ENCODE data around the gene SEC61G.

Gene SEC61G

DNA sequence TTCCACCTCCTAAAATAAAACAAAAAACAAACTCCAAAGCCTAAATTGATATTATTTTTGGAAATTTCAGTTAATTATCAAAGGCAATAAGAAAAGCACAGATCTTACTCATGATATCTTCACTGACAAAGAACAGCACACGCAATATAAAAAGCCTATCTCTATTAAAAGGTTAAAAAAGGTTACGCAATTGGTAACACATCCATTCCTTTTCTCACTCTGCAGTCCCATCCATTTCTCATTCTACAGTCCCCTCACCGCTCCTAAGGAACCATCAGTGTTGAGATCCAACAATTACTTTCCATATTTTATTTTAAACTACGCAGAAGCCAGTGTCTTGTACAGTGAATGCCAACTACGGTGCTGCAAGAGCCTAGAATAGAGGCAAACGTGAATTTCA lies 1.3 kb downstream of the SEC61G start:
- no peak for DNase-seq

DNA sequence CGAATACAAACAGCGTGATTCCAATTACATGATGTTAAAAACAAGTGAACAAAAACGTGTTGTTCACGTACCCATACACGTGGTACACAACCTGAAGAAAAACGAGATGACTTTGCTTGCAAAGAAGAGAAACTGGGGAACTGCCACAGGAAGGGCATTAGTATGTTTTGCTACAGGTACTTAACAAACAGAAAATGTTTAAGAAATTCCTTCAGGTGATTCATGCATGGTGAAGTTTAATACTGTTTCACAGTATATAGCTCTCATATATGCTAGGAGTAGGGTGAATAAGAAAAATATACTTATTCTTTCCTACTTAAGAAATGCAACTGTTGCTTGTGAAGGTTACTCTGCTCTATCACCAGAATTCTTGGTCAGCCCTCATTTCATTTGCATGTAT lies 9.8 kb downstream of the SEC61G start:
- DNase-seq: no peak

DNA sequence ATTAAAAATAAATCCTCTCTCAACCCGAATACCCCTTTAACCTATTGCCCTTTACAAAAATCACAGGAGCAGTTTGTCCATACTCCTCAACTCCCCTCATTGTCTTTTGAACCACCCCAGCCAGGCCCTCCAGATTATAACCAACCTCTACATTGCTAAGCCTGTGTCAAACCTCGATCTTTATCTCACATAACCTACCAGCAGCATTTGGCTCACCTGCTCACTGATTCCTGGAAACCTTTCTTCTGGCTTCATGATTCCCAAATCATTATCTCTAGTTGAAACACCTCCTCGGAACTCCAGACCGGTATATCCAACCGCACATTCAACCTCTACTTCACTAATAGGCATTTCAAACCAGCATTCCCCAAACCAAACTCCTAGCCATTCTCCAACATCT lies 11.8 kb downstream of the SEC61G start:
- no peak for DNase-seq

DNA sequence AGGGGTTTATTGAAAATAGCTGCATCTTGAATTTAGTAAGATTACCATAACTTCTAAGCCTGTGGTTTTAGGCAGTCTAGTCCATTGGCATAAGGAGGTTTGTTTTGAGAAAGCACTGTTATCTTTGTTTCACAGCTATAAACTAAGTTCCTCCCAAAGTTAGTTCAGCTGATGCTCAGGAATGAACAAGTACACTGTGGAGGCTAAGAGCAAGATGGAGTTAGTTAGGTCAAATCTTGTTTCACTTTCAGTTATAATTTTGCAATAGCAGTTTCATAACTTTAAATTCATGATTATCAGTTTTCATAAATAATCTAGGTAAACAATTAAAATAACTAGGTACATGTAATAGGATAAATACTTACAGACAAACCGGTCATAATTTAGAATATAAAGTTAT lies 15.4 kb downstream of the SEC61G start:
- no peak for DNase-seq

DNA sequence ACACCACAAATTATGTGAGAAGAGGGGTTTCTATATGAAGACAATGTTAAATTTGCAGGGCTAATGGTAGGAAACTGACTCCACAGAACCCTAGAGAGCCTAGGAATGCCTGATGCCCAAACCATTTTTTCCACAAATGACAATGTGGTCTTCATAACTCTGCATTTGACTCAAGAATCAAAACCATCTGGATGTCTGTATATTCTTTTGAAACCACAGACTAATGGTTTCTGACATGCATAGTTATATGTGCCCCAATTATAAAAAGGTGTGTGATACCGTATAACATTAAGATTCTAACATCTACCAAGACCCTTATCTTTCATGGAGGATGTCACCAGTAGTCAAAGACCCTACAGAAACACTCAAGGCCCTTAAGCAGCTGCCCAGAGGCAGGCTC lies 20.3 kb downstream of the SEC61G start:
- no peak for DNase-seq

DNA sequence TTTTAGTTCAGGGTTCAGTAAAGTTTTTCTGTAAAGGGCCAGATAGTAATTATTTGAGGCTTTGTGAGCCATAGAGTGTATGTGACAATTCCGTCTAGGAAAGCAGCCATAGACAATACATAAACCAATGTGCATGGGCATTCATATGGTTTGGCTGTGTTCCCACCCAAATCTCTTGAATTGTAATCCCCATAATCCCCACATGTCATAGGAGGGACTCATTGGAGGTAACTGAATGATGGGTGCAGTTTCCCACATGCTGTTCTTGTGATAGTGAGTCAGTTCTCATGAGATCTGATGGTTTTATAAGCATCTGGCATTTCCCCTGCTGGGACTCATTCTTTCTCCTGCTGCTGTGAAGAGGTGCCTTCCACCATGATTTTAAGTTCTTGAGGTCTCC lies 29.9 kb downstream of the SEC61G start:
- no peak for DNase-seq

DNA sequence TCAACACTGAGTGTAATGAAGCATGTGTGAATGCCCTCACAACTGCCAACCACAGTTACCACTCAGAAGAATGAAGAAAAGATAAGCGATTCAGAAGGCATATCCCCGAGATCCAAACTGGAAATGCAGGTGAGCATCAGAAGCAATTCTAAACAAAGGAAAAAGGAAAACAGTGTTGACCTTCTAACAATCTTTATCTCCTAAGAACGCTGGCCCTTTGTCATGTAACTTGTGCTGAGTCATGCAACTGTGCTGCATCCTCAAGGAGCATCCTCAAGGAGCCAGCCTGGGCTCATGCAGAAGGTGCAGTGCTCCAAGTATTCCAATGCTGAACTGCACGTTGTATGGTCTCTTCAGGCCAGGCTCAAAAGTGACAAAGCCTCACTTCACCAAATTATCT lies 30.6 kb downstream of the SEC61G start:
- DNase-seq: no peak

DNA sequence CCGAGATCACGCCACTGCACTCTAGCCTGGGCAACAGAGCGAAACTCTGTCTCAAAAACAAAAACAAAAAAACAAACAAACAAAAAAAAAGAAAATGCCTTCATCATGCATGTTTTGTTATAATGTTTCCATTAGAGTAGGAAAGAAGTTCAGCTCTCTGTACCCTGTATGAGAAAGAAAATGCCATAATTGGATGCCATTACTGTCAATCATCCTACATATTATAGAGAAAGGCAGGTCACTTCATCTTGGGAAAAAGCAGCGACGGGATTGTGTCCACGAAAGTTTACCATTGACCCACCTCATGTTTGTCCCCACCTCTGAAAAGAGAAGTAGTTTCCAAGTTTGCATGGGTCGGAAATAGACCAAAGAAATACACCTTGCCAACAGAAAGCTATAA lies 33.8 kb downstream of the SEC61G start:
- DNase-seq: no peak

DNA sequence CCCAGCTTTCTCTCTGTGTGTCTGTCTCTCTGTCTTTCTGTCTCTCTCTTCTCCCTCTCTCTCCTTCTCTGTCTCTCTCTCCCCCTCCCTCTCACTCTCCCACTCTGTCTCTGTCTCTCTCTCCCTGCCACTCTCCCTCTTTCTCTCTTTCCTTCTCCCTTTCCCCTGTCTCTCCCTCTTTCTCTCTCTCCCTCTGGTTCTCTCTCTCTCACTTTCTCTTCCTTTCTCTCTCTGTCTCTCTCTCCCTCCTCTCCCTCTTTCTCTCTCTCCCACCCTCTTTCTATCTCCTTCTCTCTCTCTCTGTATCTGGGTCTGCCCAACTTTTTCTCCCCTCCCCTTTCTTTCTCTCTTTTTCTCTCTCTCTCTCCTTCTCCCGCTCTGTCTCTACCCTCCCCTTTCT lies 36.5 kb downstream of the SEC61G start:
- no peak for DNase-seq

DNA sequence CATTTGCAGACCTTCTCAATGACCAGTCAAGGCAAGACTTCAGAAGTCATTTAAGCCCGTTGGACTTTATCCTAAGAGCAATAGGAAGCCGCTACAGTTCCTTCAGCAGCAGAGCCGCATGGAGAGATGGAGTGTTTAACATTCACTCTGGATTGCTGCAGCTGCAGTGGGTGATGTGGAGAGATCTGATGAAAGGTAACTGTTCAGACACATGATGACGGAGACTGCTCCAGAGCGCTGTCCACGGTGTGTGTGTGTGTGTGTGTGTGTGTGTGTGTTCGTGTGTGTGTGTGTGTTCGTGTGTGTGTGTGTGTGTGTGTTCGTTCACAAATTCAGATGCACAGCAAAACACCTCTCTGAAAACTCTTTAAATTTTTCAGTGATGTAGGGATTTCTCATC lies 37.0 kb downstream of the SEC61G start:
- DNase-seq: no peak

DNA sequence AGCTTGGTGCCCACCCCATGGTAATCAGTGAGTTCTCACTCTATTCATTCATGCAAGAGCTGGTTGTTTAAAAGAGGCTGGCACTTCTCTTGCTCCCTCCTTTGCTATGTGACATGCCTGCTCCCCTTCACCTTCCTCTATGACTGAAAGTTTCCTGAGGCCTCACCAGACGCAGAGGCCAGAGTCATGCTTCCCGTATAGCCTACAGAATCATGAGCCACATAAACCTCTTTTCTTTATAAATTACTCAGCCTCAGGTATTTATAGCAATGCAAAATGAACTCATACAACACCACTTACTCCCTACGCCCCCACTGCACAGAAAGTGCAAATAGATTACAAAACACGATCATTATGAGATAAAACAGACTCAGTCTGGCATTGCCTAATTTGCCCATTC lies 39.0 kb downstream of the SEC61G start:
- DNase-seq: no peak

DNA sequence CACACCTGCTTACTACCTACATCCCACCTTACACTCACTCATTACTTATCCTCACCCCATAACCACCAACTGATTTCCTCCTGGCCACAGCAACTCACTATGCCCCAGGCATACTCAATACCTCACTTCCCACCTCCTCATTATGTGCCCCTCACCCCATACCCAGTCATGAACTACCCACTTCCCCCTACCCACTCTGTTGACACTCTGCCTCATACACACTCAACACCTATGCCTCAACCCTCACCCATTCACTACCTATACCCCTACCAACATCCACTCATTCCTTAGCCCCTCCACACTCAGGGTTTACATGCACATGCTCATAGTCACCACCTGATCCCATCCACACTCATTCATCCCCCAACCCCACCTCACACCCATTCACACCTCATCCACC lies 39.6 kb downstream of the SEC61G start:
- DNase-seq: no peak

DNA sequence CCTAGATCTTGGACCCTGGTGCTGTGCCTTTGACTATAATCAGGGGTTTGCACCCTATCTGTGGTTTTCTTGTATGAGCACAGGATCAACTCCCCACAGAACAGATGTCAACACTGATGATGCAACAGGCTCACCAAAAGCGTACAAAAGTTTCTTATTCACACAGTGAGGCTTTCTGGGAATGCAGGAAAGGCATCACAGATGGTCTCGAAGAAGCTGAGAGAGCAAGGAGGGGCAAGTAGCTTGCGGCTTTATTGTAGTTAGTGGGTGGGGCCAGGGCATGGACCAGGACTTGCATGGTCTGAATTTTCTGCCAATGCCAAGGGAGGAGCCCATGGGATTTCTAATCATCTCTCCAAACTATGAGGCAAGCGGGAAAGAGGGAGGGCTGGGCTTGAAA lies 46.2 kb downstream of the SEC61G start:
- DNase-seq: no peak

DNA sequence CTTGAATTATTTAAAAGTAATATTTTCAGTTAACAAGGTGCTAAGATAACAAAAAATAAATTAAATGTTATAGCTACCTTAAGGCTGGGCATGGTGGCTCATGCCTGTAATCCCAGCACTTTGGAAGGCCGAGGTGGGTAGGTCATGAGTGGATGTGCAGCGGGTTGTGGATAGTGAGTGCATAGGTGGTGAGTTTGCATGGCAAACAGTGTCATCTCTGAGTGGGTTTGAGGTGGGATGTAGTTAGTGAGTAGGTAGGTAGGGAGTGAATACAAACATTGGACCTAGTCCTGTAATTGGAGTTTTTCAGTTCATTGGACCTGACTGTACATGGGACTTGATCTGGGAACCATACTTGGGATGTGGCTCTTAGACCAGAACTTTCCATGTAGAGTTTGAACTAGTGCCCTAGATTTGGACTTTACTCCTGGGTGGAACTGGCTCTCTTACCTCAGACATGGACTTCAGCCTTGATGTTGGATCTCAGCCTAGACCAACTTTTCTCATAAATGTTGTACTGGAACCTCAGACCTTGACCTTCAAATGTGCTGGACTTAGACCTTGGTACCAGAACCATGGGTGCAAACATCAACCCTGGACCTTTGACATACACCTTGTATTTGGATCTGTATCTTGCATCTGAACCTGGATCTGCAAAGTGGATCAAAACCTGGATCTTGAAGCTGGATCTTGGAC lies 47.0 kb downstream of the SEC61G start:
- no peak for DNase-seq

DNA sequence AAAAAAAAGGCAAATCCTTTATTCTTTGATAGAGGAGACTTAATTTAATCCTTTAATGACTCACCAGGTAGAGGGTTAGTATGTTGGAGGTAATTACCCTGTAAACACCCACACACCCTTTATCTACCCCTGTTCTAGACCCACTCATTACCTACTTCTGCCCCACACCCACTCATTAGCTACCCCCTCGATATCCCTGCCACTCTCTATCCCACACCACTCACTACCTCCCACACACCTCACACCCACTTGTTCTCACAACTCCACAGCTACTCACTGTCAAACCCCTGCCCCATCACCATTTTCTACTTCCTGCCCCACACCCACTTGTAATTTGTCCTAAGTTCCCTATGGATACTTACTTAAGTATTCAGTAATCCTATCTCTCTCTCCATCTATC lies 49.7 kb downstream of the SEC61G start:
- no peak for DNase-seq

DNA sequence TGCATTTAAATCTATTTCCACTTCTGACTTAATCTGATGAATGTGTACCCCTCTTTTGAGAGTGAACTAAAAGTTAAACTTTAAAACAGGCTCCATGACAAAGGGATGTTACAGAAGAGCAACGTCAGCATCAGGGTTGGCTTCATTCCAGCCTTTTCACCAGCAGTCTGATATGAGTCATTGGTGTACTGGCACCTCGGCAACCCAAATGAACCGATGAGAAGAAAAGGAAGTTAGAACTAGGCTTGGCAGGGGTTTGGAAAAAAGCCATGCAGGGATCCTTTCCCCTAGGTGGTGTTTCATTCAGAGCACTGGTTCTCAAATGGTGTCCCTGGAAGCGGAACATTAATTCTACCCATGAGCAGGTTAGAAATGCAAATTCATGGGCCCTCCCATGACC lies 53.6 kb downstream of the SEC61G start:
- DNase-seq: no peak

DNA sequence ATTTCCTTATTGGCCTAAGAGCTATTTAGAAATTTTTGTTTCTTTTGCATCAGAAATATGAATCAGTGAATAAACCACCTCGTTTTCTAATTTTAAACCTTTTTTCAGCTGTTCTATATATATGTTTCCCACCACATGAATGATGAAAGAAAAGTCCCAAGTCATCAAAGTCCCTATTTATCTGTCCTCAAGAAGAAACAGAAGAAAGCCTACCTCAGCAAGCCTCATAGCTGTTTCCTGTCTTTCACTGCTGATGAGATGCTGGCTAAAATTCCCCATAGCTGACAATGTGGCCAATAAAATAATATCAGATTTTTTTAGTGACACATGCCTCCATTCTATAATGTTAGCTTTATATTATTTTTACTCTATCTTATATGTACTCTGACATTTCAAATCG lies 54.2 kb downstream of the SEC61G start:
- no peak for DNase-seq
